GM03348 (cell line): ENCODE measurements around the gene THSD4.

ENCODE experiments used
- DNase-seq: peaks from one replicate; pipeline ENCODE4 v3.0.0; 2012; ENCODE audit warnings: low spot score

Gene THSD4

DNA sequence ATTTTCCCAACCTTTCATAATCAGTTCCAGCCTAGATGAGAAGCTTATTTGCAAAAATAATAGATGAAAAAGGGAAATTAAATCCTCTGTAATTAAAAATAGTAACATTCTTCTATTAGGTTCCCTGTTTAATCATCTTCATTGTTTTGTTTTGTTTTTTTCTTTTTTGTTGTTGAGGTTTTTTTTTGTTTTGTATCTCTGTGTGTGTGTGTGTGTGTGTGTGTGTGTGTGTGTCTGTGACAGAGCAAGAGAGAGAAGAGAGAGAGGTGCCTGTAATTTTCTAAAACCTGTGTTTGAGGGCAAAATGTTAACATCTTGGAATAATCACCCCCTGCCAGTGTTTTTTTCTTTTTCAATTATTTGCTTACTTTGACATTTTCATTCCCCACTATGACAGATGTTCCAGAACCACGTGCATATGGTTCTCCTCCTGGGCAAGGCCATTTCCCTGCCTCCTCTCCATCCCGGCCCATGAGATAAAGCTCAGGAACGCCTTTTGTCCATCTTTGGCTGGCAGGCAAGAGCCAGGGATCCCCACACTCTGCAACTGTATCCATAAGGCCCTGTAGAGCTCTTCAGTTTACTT is 573.3 kb downstream of the THSD4 start:
- DNase-seq, result no peak

DNA sequence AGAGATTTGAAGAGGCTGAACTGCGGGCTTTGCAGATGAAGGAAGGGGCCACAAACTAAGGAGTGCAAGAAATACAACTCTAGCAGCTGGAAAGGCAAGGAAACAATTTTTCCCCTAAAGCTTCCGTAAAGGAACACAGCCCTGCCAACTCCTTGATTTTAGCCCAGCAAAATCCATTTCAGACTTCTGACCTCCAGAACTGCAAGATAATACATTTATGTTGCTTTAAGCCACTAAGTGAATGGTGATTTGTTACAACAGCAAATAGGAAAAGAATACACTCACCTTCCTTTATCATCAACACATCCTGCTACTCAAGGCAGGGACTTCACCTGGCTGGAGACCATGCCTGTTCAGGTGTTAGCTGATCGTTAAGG is 575.8 kb downstream of the THSD4 start:
- no peak for DNase-seq

DNA sequence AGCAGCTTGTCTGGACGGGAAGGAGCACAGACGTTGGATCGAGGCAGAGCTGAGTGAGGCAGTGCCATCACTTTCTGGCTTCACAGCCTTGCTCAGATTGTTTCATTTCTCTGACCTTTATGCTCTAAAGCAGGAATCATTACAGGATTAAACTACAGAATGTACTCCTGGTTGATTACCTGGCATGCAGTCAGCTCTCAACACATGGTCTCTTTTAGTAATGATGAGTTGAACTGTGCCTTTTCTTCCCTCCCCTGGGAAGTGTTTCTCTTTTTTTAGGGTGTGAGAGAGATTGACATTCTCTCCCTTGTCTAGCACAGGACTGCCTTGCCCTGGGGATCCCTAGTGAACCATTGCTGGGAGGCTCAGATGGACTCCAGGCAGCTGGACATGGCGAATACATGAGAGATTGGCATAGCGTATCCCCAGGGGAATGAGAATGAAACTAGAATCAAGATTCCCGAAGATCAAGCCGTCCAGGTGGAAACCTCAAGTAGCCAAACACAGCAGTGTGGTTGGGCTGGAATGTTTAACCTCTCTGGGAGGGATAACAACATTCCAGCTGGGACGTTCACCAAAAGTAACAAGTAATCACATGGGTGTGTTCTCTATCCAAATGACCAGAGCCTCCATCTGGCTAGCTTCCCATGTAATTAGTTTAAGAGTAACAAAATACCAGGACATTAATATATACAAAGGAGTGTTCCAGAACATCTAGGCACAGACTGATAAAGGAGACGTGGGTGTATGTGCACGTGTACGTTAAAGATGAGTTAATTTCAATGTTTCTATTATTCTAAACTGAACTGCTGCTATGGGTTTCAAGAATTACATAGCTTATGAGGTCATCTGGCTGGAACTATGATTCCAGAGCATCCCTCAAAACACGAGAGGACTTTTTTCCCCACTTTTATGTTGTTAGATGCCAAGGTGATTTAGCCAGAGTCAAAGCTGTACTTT is 576.5 kb downstream of the THSD4 start:
- DNase-seq, result peak; percentile 72

DNA sequence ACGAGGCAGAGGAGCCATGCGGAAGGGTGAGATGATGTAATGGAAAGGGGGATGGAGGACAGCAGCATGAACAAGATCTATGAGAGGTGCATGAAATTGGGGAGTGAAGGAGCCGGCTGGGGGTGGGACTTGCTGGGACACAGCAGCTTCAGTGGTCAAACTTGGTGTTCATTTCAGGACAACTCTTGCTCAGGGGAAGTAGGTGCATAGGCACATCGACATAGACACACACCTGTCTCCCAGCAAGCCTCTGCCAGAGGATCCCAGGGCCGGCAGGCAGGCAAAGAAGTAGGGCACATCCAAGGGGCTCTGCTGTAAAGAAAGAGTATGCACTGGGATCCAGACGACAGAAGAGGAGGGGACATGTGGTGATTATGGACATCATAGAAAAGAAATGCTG is 582.0 kb downstream of the THSD4 start:
- no peak for DNase-seq

DNA sequence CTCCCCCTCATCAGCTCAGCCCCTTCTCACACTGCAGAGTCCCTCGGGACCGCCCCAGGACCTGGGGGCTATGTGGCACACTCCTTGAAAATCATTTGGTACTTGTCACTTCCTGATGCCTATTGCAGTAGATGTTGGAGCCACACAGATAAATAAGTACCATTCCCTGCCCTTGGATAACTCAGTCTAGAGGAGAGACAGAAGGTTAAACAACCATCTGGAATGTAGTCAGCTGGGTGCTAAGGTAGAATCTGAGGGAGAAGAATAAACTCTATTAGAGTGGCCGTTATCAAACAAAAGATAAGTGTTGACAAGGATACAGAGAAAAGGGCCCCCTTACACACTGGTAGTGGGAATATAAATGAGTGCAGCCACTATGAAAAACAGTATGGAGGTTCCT is 582.8 kb downstream of the THSD4 start:
- no peak for DNase-seq

DNA sequence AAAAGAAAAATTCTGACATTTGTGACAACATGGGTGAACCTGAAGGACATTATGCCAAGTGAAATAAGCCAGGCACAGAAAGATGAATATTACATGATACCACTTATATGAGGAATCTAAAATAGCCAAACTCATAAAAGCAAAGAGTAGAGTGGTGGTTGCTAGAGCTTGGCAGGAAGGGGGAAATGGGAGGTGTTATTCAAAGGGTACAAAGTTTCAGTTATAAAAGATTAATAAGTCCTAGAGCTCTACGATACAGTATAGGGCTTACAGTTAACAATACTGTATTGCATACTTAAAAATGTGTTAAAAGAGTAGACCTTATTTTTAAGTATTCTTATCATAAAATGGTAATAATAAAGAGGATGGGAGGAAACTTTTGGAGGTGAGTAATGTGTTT is 583.5 kb downstream of the THSD4 start:
- no peak for DNase-seq

DNA sequence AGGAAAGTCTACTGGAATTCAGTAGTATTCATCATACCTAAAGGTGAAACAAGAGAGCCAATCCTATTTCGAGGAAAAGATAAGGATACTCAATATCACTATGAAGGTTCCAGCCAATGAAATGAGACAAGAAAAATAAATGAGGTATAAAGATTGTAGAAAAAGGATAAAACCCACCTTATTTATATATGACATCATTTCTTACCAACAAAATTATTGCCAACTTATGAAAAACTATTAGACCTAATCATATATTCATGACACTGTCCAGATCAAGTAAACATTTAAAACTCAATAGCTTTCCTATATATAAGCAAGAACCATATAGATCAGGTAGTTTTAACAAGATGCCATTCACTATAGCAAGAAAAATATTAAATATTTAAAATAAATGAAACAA is 584.7 kb downstream of the THSD4 start:
- no peak for DNase-seq

DNA sequence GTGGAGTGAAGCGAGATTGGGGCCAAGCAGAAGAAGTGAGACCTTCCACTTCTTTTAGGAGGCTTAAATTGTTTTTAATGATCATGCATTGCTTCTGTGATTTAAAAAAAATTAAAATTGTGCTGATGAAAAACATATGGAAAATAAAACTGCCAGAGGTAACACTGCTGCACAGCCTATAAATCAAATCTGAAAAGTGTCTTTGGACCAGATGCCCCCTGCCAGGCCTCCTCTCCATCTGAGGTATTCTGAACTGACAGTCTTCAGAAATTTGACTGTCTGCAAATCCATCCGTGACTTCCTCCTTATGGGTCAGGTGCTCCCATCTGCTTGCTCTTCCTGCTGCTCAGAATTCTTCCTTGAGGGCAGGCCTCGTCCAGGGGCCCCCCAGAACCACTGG is 586.5 kb downstream of the THSD4 start:
- DNase-seq, result no peak

DNA sequence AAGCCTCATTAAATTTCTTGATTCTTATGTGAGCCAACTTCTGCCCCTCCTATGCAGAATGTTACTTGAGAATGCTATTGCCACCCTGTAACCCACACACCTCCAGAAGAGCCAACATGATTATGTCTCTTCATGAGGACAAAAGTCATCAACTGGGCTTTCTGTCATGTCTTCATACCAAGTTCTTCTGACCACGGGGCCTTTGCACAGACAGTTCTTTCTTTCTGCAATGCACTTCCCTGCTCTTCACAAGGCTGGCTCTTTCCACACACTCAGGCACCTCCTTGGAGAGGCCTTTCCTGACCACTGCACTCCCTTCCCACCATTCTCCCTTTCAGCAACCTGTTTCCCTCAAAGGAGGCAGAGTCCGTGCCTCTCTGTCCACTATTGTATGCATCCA is 587.2 kb downstream of the THSD4 start:
- DNase-seq, result no peak

DNA sequence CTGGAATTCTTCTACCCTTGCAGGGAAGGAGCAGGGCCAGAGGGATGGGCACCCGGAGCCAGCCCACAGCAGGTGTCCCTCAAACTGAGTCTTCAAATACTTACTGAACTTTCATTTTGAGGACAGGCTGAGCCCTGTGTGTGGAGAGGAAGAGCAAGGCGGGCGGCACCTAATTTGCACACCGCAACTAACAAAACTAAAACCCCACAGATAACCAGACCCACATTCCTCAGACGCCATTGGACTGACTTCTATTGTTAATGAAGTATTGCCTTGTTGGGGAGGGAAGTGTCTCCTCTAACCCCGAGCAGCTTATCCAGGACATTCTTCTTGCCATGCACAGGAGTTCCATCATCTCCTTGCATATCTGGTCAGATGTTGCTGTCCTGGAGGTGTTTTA is 589.9 kb downstream of the THSD4 start:
- DNase-seq, result peak; percentile 68

DNA sequence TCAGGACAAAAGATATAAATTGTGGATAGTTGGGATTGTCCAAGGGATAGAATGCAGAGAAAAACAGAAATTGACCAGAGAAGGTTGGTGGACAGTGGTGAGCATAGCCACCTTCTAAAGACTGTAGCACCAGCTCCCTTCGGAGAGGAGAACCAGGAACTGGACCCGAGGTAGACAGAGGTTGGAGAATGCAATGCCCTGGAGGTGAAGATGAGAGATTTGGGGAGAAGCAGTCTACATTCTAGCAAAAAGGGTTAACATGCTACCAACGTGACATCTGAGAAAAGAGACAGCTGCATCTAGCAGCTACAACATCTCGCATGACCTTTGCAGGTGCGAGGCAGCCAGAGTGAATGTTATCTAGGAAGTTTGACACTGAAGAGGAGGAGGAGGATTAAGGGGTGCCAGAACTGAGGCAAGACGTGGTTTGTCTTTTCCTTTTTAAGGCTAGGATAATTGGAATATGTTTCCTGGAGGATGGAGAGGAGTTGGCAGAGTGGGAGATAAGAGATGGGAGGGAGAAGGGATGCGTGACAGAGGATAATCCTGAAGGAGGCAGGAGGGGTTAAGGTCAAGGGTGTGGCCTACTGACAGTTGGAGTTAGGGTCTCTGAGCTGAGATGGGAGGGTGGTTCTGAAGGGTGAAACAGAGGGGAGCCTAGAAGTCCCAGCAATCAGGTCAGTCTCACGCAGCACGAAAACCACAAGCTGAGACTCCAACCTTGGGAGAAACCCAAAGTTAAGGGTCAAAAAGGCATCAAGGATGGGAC is 591.4 kb downstream of the THSD4 start:
- no peak for DNase-seq

DNA sequence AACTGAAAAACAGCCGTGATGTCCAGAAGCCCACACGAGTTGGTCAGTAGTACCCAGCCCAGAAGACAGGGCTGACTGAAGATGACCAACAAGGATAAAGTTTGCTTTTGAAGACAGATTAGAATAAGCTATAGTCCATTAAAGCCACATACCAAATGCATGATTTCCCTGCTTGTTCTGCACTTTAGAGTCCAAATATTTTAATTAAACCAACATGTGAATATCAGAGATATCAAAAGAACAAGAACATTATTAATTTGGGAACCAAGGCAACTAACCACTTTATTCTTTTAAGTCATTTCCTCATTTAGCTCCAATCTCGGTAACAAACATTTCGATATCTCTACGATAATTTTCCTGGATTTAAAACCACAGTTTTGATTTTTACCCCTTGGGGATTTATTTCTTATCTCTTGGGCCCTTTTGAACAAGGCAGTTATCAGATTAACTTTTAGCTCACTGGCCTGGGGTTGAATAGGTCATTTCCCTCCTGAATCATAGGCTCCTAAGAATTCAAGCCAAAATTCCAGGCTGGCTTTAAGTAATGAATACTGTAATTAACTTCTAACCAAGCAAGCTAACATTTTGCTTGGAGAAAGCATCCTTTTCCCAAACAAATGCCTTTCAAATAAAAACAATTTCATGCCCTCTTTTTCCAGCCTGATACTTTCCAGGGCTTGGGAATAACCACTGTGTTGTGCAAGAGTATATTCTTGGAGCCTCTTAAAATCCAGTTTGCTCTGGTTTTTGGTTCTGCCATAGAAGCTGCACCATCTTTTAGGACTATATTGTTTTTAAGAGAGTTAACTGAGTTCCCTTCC is 592.2 kb downstream of the THSD4 start:
- DNase-seq, result peak; percentile 50

DNA sequence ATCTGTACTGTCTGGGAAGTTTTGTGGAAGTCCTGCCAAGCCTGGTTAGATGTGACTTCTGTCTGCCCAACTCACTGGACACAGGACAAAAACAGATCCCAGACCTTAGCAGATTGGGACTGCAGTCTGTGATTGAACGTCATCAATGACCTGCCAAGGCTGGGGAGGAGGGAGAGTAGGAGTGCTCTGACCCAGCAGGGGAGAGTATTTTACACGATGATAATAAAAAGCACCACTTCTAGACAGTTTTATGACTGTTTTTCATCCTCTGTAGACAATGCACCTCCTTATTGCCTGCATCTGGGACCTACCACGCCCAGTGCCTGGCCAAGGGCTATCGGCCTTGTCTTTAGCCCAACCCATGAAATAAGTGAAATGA is 592.8 kb downstream of the THSD4 start:
- DNase-seq, result no peak

DNA sequence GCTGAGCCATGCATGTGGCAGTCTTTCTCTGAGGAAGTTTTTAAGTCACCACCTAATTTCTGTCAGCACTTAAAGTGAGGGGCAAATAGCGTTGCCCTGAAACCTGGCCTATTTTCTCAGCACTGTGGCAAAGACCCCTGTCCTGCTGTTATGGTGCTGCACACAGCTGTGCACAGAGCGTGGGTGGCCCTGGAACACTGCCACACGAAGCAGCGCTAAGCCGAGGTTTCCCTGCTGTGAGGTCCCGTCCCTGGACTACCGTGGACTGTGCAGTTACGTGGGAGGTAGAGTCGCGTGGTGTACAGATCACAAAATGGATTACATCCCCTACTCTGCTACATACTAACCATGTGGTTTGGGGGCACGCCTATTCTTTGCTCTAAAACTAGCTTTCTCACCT is 593.5 kb downstream of the THSD4 start:
- DNase-seq, result no peak

DNA sequence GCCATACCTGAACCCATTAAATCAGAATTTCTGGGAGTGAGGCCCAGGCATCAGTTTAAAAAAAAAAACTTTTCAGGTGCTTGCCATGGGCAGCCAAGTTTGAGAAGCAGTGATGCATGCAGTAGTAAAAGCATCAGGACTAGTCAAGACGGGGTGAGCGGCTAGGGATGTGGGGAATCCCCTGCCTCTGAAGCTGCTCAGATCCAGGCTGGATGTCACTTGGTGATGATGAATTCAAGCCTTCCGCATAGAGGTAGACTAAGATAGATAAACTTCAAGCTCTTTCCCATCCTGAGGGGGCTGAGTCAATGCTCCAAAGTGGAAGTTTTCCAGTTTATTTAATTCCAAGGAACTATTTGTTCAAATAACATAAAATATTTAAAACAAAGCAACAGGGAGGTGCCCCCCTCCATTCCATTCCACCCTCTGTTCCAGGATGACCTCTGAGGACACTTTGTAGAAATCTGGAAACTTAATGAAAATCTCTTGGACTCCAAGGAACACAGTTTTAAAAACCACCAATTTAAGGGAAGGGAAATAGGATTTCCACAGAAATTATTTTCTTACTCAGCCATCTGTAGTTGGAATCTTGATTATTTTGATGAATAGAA is 594.6 kb downstream of the THSD4 start:
- DNase-seq, result no peak

DNA sequence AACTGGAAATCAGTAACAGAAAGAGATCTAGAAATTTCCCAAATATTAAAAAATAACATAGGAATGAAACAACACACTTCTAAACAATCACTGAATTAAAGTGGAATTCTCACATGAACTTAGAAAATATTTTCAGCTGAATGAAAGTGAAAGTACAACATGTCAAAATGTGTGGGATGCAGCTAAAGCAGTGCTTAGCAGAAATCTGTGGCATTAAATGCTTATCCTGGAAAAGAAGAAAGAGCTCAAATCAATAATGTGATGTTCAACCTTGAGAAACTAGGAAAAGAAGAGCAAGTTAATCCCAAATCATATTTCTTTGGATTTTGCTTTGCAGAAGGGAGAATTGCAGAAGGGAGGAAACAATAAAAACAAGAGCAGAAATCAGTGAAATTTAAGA is 596.9 kb downstream of the THSD4 start:
- no peak for DNase-seq

DNA sequence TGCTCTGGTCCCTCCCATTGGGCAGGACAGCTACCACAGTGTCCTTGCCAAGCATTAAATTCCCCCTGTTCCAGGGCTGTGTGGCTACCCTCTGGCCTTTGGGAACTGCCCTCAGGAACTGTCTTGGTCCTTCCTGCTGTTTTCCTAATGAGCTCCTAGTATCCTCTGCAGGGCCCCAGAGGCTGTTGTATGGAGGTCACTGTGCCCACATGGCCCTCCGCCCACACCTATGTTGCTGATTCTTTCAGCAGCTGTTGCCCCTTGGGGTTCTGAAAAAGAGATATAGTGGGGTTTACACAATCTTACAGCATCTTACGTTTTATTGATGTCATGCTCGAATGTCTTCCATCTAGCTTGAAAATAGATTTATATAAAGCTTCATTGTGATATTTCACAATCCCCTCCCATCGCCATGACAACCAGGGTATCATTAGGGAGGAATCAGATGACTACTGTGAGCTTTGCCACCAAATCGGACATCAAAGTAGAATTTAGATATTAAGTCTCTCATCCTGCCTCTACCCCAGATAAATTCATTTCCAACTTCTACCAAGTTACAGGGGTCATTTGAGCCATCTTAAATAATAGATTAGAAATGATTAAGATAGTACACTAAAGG is 598.0 kb downstream of the THSD4 start:
- DNase-seq, result no peak

DNA sequence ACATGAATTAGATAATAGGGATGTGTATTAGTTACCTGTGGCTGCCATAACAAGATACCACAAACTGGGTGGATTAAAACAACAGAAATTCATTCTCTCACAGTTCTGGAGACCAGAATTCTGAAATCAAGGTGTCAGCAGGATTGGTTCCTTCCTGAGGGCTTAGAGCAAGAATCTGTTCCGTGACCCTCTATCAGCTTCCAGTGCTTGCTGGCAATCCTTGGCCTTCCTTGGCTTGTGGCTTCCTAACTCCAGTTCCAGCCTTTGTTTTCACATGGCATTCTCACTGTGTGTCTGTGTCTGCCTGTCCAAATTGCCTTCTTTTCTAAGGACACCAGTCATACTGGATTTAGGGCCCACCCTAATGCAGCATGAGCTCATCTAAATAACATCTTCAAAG is 600.6 kb downstream of the THSD4 start:
- no peak for DNase-seq

DNA sequence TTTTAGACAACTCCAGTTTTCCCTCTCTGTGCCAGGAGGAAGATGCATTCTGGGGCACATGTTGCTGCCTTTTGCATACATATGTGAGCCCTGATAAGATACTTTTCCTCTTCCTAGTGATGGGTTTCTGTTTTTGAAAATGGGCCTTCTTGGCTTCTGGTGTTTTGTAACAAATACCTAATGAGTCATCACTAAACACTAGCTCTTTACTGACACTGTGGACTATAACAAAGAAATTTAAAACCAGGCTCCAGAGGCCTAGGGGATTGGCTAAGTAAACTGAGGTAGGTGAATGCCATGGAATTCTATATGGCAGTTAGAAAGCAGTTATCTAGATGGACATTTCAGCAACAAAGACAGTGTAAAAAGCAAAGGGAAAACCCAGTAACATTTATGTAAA is 601.7 kb downstream of the THSD4 start:
- DNase-seq, result peak; percentile 61

DNA sequence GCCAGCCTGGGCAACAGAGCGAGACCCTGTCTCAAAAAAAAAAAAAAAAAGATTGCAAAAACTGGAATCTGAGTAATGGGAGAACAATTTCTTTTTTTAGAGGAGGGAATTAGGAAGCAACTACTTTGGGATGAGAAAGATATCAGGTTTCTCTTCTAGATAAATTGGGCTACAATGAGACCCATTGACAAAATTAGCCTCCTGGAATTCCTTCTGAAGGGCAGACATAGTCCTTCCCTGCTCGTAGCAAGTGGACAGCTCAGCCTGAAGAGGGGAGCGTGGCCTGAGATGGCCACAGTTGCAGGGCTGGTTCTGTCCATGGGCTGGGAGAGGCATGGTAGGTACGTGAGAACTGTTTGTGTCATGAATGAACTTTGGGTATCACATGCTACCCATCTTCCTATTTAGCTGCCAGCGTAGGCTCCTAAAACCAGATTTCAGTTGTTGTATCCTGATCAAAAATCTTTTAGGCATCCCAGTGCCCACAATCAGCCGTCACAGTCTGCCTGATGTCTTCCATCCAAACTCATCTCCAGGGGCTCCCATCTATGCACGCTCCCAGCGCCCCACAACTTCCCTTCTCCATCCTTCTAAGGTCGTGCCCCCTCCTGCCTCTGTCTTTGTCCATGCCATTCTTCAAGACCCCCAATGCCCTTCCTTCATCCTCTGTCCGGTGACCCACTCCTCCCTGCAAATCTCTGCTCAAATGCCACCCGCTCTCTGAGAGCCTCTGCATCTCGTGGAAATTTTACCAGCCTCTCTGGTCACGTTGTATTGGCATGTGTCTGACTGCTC is 603.0 kb downstream of the THSD4 start:
- no peak for DNase-seq
